ENCODE measurements around the gene TUFT1. TPM values are rescaled to one million over a fixed set of nuclear protein-coding genes. Genes with fewer than 3 reads are reported as not detected.
A peak's percentile ranks its signal among the peaks of the same experiment; 100 is the strongest.

TUFT1 gene
- total RNA-seq, 1 experiment from 2014 or later = 31.4 TPM

DNA sequence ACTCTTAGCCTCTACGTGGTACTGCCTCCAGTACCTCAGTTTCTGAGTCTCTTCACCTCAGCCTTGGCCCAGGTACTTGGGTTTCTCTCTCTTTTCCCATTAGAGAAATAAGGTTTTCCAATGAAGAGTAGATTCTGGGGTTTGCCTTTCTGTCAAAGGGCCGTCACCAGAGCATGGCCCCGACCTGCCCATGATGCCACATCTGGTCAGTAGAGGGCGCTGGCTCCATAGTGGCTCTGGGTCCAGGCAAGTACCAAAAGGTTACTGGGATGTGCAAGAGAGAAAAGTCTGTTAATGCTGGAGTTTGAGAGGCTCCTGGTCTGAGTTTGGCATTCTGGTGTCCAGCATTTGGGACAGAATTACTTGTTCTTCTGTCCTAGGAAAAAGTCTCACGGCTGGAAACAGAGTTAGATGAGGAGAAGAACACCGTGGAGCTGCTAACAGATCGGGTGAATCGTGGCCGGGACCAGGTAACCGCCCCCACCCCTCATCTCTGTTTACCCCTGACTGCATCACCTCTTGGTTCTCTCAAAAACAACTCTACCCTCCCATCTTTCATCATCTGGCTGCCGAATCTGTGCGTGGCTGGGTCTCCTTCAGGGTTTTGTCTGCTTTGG is 5.3 kb upstream of the TUFT1 start:
- Mint-ChIP-seq H3K9me3 (ENCODE audit: low read depth, unreplicated experiment) (no peaks in the 10 kb centered on the region), H3K27ac (ENCODE audit: unreplicated experiment) (no peak overlapping the region), H3K36me3 (ENCODE audit: insufficient read depth, unreplicated experiment) (peaks cover 95% of the 10 kb centered on the region), H3K27me3 (ENCODE audit: unreplicated experiment) (no peaks in the 10 kb centered on the region), H3K4me3 (ENCODE audit: low read depth, unreplicated experiment) (no peak overlapping the region), H3K4me1 (ENCODE audit: low read depth, unreplicated experiment) (no peaks in the 10 kb centered on the region)
- DNase-seq = peak; percentile 87
- no TSS peak for BruUV-seq (replicated peaks)
- intact Hi-C loops (cut with micrococcal nuclease; ENCODE audit: unreplicated experiment) = no loop called here
- CTCF ChIA-PET = interaction anchor here (0.6 kb wide), 1 partner anchor 9 kb away, joined by 4 read pairs; no protein-coding TSS in a partner anchor
- TF ChIP-seq, protein P1, sequence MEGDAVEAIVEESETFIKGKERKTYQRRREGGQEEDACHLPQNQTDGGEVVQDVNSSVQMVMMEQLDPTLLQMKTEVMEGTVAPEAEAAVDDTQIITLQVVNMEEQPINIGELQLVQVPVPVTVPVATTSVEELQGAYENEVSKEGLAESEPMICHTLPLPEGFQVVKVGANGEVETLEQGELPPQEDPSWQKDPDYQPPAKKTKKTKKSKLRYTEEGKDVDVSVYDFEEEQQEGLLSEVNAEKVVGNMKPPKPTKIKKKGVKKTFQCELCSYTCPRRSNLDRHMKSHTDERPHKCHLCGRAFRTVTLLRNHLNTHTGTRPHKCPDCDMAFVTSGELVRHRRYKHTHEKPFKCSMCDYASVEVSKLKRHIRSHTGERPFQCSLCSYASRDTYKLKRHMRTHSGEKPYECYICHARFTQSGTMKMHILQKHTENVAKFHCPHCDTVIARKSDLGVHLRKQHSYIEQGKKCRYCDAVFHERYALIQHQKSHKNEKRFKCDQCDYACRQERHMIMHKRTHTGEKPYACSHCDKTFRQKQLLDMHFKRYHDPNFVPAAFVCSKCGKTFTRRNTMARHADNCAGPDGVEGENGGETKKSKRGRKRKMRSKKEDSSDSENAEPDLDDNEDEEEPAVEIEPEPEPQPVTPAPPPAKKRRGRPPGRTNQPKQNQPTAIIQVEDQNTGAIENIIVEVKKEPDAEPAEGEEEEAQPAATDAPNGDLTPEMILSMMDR (IDR thresholded peaks at IDR 0.05; ENCODE audit: unreplicated experiment) = peak; percentile 89

GRCh38 chr1:151535326-151536271 is 4.5 kb upstream of the TUFT1 start:
- DNase-seq = no peak
- Mint-ChIP-seq H3K27me3 (ENCODE audit: unreplicated experiment) (no peaks in the 10 kb centered on the region), H3K36me3 (ENCODE audit: insufficient read depth, unreplicated experiment) (peaks cover 96% of the 10 kb centered on the region), H3K4me1 (ENCODE audit: low read depth, unreplicated experiment) (no peaks in the 10 kb centered on the region), H3K4me3 (ENCODE audit: low read depth, unreplicated experiment) (no peak overlapping the region), H3K9me3 (ENCODE audit: low read depth, unreplicated experiment) (no peaks in the 10 kb centered on the region), H3K27ac (ENCODE audit: unreplicated experiment) (peak overlapping the region; percentile 40)
- CTCF ChIA-PET = interaction anchor here (0.6 kb wide), 1 partner anchor 10 kb away, joined by 4 read pairs; no protein-coding TSS in a partner anchor
- TF ChIP-seq, protein P1 (IDR thresholded peaks at IDR 0.05; ENCODE audit: unreplicated experiment) = no peak
- no TSS peak for BruUV-seq (replicated peaks)
- intact Hi-C loops (cut with micrococcal nuclease; ENCODE audit: unreplicated experiment) = no loop called here

DNA sequence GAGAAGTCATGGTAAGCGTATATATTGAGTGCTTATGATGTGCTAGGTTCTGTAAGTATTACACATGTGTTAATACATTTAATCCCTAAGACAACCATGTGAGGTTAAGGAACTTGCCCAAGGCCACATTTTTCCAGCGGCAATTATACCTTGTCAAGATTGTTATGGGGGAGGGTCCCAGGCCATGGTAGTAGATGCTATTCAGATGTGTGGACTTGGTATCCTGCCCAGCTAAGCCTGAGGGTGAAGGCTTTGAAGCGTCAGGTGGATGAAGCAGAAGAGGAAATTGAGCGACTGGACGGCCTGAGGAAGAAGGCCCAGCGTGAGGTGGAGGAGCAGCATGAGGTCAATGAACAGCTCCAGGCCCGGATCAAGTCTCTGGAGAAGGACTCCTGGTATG is 3.6 kb upstream of the TUFT1 start:
- peaks cover 96% of the 10 kb centered on the region for H3K36me3 Mint-ChIP-seq (ENCODE audit: insufficient read depth, unreplicated experiment)
- intact Hi-C loops (cut with micrococcal nuclease; ENCODE audit: unreplicated experiment) = no loop called here
- peaks cover under 1% of the 10 kb centered on the region for H3K4me1 Mint-ChIP-seq (ENCODE audit: low read depth, unreplicated experiment)
- CTCF ChIA-PET = no interaction called here
- peak overlapping the region; percentile 45 for H3K27ac Mint-ChIP-seq (ENCODE audit: unreplicated experiment)
- TF ChIP-seq, protein P1 (IDR thresholded peaks at IDR 0.05; ENCODE audit: unreplicated experiment) = no peak
- H3K4me3 Mint-ChIP-seq (ENCODE audit: low read depth, unreplicated experiment) = no peak overlapping the region
- no peaks in the 10 kb centered on the region for H3K9me3 Mint-ChIP-seq (ENCODE audit: low read depth, unreplicated experiment)
- H3K27me3 Mint-ChIP-seq (ENCODE audit: unreplicated experiment) = no peaks in the 10 kb centered on the region
- DNase-seq = no peak
- BruUV-seq (replicated peaks) = no TSS peak

- Mint-ChIP-seq H3K27ac (ENCODE audit: unreplicated experiment) (no peak overlapping the region), H3K27me3 (ENCODE audit: unreplicated experiment) (no peaks in the 10 kb centered on the region), H3K4me1 (ENCODE audit: low read depth, unreplicated experiment) (peaks cover 7% of the 10 kb centered on the region), H3K4me3 (ENCODE audit: low read depth, unreplicated experiment) (no peak overlapping the region), H3K36me3 (ENCODE audit: insufficient read depth, unreplicated experiment) (peaks cover 96% of the 10 kb centered on the region), H3K9me3 (ENCODE audit: low read depth, unreplicated experiment) (no peaks in the 10 kb centered on the region)
- no TSS peak for BruUV-seq (replicated peaks)
- CTCF ChIA-PET = interaction anchor here (0.7 kb wide), 1 partner anchor 300 kb away, joined by 4 read pairs; no protein-coding TSS in a partner anchor
- TF ChIP-seq, protein P1 (IDR thresholded peaks at IDR 0.05; ENCODE audit: unreplicated experiment) = no peak
- no peak for DNase-seq
- intact Hi-C loops (cut with micrococcal nuclease; ENCODE audit: unreplicated experiment) = no loop called here
These were observed 3.0 kb upstream of the TUFT1 start for GRCh38 chr1:151537112-151537511.
